Measurements from ENCODE around the gene NDUFAF3. TPM values are rescaled to one million over a fixed set of nuclear protein-coding genes. Genes with fewer than 3 reads are reported as not detected.
A peak's percentile ranks its signal among the peaks of the same experiment; 100 is the strongest.

NDUFAF3 gene
- total RNA-seq, 1 experiment from 2014 or later, result 40.7 TPM

- H3K9me3 Mint-ChIP-seq, result no peaks in the 10 kb centered on the region
- peak overlapping the region; percentile 17 for H3K9ac ChIP-seq (ENCODE audit: extremely low read depth, insufficient read length, low read length)
- H2BK120ac ChIP-seq (ENCODE audit: low read depth, low read length, poor library complexity, severe bottlenecking), result no peak overlapping the region
- H3K14ac ChIP-seq (ENCODE audit: insufficient read depth, low read length), result no peak overlapping the region
- H4K8ac ChIP-seq (replicated peaks; ENCODE audit: insufficient read length, low read depth, low read length), result no peak overlapping the region
- H2AK5ac ChIP-seq (ENCODE audit: insufficient read length, low read length), result no peak overlapping the region
- H3K23ac ChIP-seq (ENCODE audit: insufficient read length, low read depth, low read length), result no peak overlapping the region
- no peak for DNase-seq
- H2BK12ac ChIP-seq (ENCODE audit: insufficient read length, low read depth, low read length), result no peak overlapping the region
- H3K4me1 ChIP-seq (ENCODE audit: insufficient read depth, low read length), result no peaks in the 10 kb centered on the region
- H3K56ac ChIP-seq (ENCODE audit: insufficient read length, low read depth, low read length), result no peak overlapping the region
- no peaks in the 10 kb centered on the region for H3K9me3 ChIP-seq (ENCODE audit: control insufficient read depth, low read depth, low read length)
- no peak overlapping the region for H2BK5ac ChIP-seq (ENCODE audit: insufficient read length, low read length)
- peak overlapping the region; percentile 91 to 95 for H3K4me3 Mint-ChIP-seq
- no peak overlapping the region for H3T11ph ChIP-seq (ENCODE audit: low read length)
- H3K79me1 ChIP-seq (ENCODE audit: insufficient read depth, low read depth, low read length, poor library complexity, severe bottlenecking), result no peaks in the 10 kb centered on the region
- H3K27me3 ChIP-seq (ENCODE audit: insufficient read depth, low read length), result no peaks in the 10 kb centered on the region
- peaks cover 18% of the 10 kb centered on the region for H3K23me2 ChIP-seq (ENCODE audit: insufficient read length, low read depth, low read length, poor library complexity, severe bottlenecking)
- no peak overlapping the region for H3K27ac ChIP-seq (ENCODE audit: insufficient read length, low read depth, low read length)
- H3K18ac ChIP-seq (ENCODE audit: insufficient read length, low read depth, low read length), result no peak overlapping the region
- no peak overlapping the region for H2BK20ac ChIP-seq (ENCODE audit: low read depth, low read length, poor library complexity, severe bottlenecking)
- peaks cover 2% of the 10 kb centered on the region for H4K20me1 ChIP-seq (ENCODE audit: control insufficient read depth, insufficient read depth, insufficient read length)
- no peaks in the 10 kb centered on the region for H3K27me3 Mint-ChIP-seq (ENCODE audit: low read depth)
- no peak for TF ChIP-seq CTCF (conservative IDR thresholded peaks at IDR 0.05)
- H2BK15ac ChIP-seq (ENCODE audit: low read depth, low read length), result no peak overlapping the region
- no peak overlapping the region for H4K91ac ChIP-seq (ENCODE audit: insufficient read length, low read depth, low read length)
- WGBS (ENCODE audit: extremely low coverage, insufficient read length, low lambda C conversion rate), result no CpG with 5 or more reads among the region's 23 CpGs
- H4K5ac ChIP-seq (ENCODE audit: insufficient read length, low read depth, low read length), result no peak overlapping the region
- peak overlapping the region in 1 of 3 experiments; percentile 49; a peak in 1 of 7 replicates for H3K27ac Mint-ChIP-seq
- peak overlapping the region; percentile 37 for H3K4me2 ChIP-seq (ENCODE audit: insufficient read depth, insufficient read length, low read length)
- H3K4ac ChIP-seq (ENCODE audit: low read depth, low read length), result no peak overlapping the region
- no peak overlapping the region for H2AFZ ChIP-seq (ENCODE audit: low read length)
- peaks cover 17 to 21% of the 10 kb centered on the region in 2 experiments for H3K4me1 Mint-ChIP-seq
- peaks cover 16 to 44% (median 38%) of the 10 kb centered on the region in 3 experiments for H3K36me3 Mint-ChIP-seq (ENCODE audit: insufficient read depth in 1 of 3, low read depth in 3 of 3)
- H3K79me2 ChIP-seq (ENCODE audit: insufficient read depth, low read length), result no peaks in the 10 kb centered on the region
Measured at GRCh38 chr3:49017229-49017970, 4.5 kb upstream of the NDUFAF3 start.

Data from H9 (cell line).